GM12878 (cell line): ENCODE measurements around the gene CTNS. TPM values are rescaled to one million over a fixed set of nuclear protein-coding genes. Genes with fewer than 3 reads are reported as not detected.

Experiments
- E2F4 ChIP-seq: IDR thresholded peaks from 2 replicates; pipeline ENCODE4 v1.6.1; 2012; ENCODE audit warnings: low read depth, low read length, improper control_type of control experiment
- ESRRA ChIP-seq: IDR thresholded peaks from 2 replicates; pipeline ENCODE4 v1.6.1; 2012; ENCODE audit warnings: mild to moderate bottlenecking, low read length, improper control_type of control experiment
- ETV6 ChIP-seq, 2 experiments: fragments of 450-650 bp in 1 of 2; IDR thresholded peaks in 1 of 2; conservative IDR thresholded peaks in 1 of 2; 2 replicates each; pipeline ENCODE4 v1.6.1; 2014; ENCODE audit warnings: antibody characterized with exemption in 1 of 2, borderline replicate concordance in 1 of 2, low read depth in 1 of 2, mild to moderate bottlenecking in 1 of 2, moderate library complexity in 1 of 2
- EZH2 ChIP-seq: IDR thresholded peaks from 2 replicates; pipeline ENCODE4 v1.6.1; 2012; ENCODE audit warnings: low read depth, mild to moderate bottlenecking, control low read depth, inconsistent platforms, low read length, borderline replicate concordance; ENCODE audit not compliant: control insufficient read depth
- HDAC6 ChIP-seq: fragments of 200-600 bp; sonication (generic); IDR thresholded peaks from one replicate; pipeline ENCODE4 v1.8.0; 2017; ENCODE audit warnings: antibody characterized with exemption; ENCODE audit not compliant: unreplicated experiment
- KLF5 ChIP-seq: fragments of 450-650 bp; IDR thresholded peaks from 2 replicates; pipeline ENCODE4 v1.6.1; 2014; ENCODE audit warnings: mild to moderate bottlenecking; ENCODE audit not compliant: partially characterized antibody
- NR2C2 ChIP-seq: IDR thresholded peaks from 2 replicates; pipeline ENCODE4 v1.6.1; 2011; ENCODE audit warnings: borderline replicate concordance, low read depth; ENCODE audit not compliant: control insufficient read depth, insufficient read length
- PAX8 ChIP-seq: fragments of 450-650 bp; IDR thresholded peaks from 2 replicates; pipeline ENCODE4 v1.6.1; 2017; ENCODE audit warnings: mild to moderate bottlenecking, moderate library complexity
- PML ChIP-seq: IDR thresholded peaks from 2 replicates; pipeline ENCODE4 v1.6.1; 2012; ENCODE audit warnings: low read length, inconsistent platforms
- RB1 ChIP-seq: fragments of 450-650 bp; formaldehyde crosslinking; IDR thresholded peaks from 2 replicates; pipeline ENCODE4 v1.6.1; 2017; ENCODE audit warnings: mild to moderate bottlenecking, borderline replicate concordance
- SMARCA5 ChIP-seq: fragments of 450-650 bp; IDR thresholded peaks from 2 replicates; pipeline ENCODE4 v1.6.1; 2017; ENCODE audit warnings: mild to moderate bottlenecking
- SREBF2 ChIP-seq: IDR thresholded peaks from 2 replicates; pipeline ENCODE4 v1.6.1; 2012; ENCODE audit warnings: mild to moderate bottlenecking, low read length
- STAT3 ChIP-seq: IDR thresholded peaks from 2 replicates; pipeline ENCODE4 v1.6.1; 2011; ENCODE audit warnings: low read depth, low read length, improper control_type of control experiment
- TCF12 ChIP-seq: IDR thresholded peaks from 2 replicates; pipeline ENCODE4 v1.6.1; 2011; ENCODE audit warnings: low read depth, mild to moderate bottlenecking, low read length
- WRNIP1 ChIP-seq: IDR thresholded peaks from 2 replicates; pipeline ENCODE4 v1.6.1; 2011; ENCODE audit warnings: low read depth, low read length, improper control_type of control experiment, borderline replicate concordance
- polyA plus RNA-seq, 11 experiments: library from polyadenylated mRNA; depleted of rRNA in 4 of 11; unstranded in 6 of 11; stranded (reverse) in 5 of 11; fragments of >200 nt; fragmentation: Nextera tagmentation in 4 of 11; fragmentation: Illumina TruSeq in 1 of 11; extraction: Ambion mirVana in 4 of 11; extraction: Trizol in 1 of 11; gene quantifications; 1 replicate in 1 of 11; 2 replicates in 10 of 11; pipeline versions ENCODE4 v1.2.1 to v1.2.3, GENCODE V29; 2011 to 2016; ENCODE audit warnings: inconsistent platforms in 2 of 11, missing spikeins in 2 of 11, low read depth in 1 of 11
- total RNA-seq, 4 experiments: library from RNA; depleted of rRNA in 3 of 4; stranded (reverse); fragments of >200 nt in 3 of 4; fragmentation: Illumina TruSeq in 1 of 4; extraction: Trizol in 1 of 4; gene quantifications; 2 replicates each; pipeline versions ENCODE4 v1.2.1 to v1.2.3, GENCODE V29; 2013 to 2021
- TF ChIP-seq, protein P1 (sequence below): fragments of 450-650 bp; IDR thresholded peaks from 2 replicates; pipeline ENCODE4 v1.6.1; 2016; ENCODE audit warnings: mild to moderate bottlenecking, moderate library complexity, borderline replicate concordance
- TF ChIP-seq, protein P2 (sequence below): fragments of 450-650 bp; IDR thresholded peaks from 2 replicates; pipeline ENCODE4 v1.6.1; 2017; ENCODE audit warnings: mild to moderate bottlenecking
- TF ChIP-seq, protein P3 (sequence below): fragments of 450-650 bp; IDR thresholded peaks from 2 replicates; pipeline ENCODE4 v1.6.1; 2016; ENCODE audit warnings: mild to moderate bottlenecking
- TF ChIP-seq, protein P4 (sequence below): fragments of 150-350 bp; IDR thresholded peaks from 2 replicates; pipeline ENCODE4 v1.6.1; 2016; ENCODE audit warnings: low read depth, low read length

The CTNS gene
- total and polyA plus RNA-seq, 10 of the 15 experiments (the other 5 are each of a cell fraction or from before 2014, with no cell fraction given), result 0.92 to 10.7 (median 6.4) TPM

- TF ChIP-seq ETV6 (conservative IDR thresholded peaks at IDR 0.05 in 1 of 2, IDR thresholded peaks at IDR 0.05 in 1 of 2; ENCODE audit: borderline replicate concordance in 1 of 2, low read depth in 1 of 2) (no peak), E2F4 (no peak), SMARCA5 (peak; percentile 80), PAX8 (no peak), STAT3 (no peak), PML (no peak), HDAC6 (no peak), EZH2 (no peak), SREBF2 (no peak), NR2C2 (no peak), ESRRA (no peak), WRNIP1 (no peak), KLF5 (no peak), TCF12 (0 out of 2 replicates have a peak, but pooled peaks have one; percentile 9), RB1 (peak; percentile 82; the same call in 1 of the 2 replicates)
- TF ChIP-seq, protein P1, sequence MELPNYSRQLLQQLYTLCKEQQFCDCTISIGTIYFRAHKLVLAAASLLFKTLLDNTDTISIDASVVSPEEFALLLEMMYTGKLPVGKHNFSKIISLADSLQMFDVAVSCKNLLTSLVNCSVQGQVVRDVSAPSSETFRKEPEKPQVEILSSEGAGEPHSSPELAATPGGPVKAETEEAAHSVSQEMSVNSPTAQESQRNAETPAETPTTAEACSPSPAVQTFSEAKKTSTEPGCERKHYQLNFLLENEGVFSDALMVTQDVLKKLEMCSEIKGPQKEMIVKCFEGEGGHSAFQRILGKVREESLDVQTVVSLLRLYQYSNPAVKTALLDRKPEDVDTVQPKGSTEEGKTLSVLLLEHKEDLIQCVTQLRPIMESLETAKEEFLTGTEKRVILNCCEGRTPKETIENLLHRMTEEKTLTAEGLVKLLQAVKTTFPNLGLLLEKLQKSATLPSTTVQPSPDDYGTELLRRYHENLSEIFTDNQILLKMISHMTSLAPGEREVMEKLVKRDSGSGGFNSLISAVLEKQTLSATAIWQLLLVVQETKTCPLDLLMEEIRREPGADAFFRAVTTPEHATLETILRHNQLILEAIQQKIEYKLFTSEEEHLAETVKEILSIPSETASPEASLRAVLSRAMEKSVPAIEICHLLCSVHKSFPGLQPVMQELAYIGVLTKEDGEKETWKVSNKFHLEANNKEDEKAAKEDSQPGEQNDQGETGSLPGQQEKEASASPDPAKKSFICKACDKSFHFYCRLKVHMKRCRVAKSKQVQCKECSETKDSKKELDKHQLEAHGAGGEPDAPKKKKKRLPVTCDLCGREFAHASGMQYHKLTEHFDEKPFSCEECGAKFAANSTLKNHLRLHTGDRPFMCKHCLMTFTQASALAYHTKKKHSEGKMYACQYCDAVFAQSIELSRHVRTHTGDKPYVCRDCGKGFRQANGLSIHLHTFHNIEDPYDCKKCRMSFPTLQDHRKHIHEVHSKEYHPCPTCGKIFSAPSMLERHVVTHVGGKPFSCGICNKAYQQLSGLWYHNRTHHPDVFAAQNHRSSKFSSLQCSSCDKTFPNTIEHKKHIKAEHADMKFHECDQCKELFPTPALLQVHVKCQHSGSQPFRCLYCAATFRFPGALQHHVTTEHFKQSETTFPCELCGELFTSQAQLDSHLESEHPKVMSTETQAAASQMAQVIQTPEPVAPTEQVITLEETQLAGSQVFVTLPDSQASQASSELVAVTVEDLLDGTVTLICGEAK, result no peak
- TF ChIP-seq, protein P2, sequence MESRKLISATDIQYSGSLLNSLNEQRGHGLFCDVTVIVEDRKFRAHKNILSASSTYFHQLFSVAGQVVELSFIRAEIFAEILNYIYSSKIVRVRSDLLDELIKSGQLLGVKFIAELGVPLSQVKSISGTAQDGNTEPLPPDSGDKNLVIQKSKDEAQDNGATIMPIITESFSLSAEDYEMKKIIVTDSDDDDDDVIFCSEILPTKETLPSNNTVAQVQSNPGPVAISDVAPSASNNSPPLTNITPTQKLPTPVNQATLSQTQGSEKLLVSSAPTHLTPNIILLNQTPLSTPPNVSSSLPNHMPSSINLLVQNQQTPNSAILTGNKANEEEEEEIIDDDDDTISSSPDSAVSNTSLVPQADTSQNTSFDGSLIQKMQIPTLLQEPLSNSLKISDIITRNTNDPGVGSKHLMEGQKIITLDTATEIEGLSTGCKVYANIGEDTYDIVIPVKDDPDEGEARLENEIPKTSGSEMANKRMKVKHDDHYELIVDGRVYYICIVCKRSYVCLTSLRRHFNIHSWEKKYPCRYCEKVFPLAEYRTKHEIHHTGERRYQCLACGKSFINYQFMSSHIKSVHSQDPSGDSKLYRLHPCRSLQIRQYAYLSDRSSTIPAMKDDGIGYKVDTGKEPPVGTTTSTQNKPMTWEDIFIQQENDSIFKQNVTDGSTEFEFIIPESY, result no peak
- TF ChIP-seq, protein P3, sequence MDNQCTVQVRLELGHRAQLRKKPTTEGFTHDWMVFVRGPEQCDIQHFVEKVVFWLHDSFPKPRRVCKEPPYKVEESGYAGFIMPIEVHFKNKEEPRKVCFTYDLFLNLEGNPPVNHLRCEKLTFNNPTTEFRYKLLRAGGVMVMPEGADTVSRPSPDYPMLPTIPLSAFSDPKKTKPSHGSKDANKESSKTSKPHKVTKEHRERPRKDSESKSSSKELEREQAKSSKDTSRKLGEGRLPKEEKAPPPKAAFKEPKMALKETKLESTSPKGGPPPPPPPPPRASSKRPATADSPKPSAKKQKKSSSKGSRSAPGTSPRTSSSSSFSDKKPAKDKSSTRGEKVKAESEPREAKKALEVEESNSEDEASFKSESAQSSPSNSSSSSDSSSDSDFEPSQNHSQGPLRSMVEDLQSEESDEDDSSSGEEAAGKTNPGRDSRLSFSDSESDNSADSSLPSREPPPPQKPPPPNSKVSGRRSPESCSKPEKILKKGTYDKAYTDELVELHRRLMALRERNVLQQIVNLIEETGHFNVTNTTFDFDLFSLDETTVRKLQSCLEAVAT, result peak; percentile 84
- TF ChIP-seq, protein P4, sequence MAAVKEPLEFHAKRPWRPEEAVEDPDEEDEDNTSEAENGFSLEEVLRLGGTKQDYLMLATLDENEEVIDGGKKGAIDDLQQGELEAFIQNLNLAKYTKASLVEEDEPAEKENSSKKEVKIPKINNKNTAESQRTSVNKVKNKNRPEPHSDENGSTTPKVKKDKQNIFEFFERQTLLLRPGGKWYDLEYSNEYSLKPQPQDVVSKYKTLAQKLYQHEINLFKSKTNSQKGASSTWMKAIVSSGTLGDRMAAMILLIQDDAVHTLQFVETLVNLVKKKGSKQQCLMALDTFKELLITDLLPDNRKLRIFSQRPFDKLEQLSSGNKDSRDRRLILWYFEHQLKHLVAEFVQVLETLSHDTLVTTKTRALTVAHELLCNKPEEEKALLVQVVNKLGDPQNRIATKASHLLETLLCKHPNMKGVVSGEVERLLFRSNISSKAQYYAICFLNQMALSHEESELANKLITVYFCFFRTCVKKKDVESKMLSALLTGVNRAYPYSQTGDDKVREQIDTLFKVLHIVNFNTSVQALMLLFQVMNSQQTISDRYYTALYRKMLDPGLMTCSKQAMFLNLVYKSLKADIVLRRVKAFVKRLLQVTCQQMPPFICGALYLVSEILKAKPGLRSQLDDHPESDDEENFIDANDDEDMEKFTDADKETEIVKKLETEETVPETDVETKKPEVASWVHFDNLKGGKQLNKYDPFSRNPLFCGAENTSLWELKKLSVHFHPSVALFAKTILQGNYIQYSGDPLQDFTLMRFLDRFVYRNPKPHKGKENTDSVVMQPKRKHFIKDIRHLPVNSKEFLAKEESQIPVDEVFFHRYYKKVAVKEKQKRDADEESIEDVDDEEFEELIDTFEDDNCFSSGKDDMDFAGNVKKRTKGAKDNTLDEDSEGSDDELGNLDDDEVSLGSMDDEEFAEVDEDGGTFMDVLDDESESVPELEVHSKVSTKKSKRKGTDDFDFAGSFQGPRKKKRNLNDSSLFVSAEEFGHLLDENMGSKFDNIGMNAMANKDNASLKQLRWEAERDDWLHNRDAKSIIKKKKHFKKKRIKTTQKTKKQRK, result no peak
Measured at GRCh38 chr17:3683054-3683511, 46.5 kb downstream of the CTNS start (continued).
